ENCODE data around the gene RIPPLY3.
A peak's percentile ranks its signal among the peaks of the same experiment; 100 is the strongest.
"Not testable (repeated sequence)": the region's sequence is repeated elsewhere in the genome, so short reads cannot be mapped to it uniquely, and the experiment has no call there.

Gene RIPPLY3

GRCh38 chr21:37030864-37031263 lies 24.4 kb downstream of the RIPPLY3 start:
- DNase-seq (ENCODE audit: low read depth), result no peak
- no peak for TF ChIP-seq CTCF (IDR thresholded peaks at IDR 0.05; ENCODE audit: control insufficient read depth, extremely low read depth, insufficient read depth)
- H3K4me3 ChIP-seq (ENCODE audit: low read depth, low read length), result no peak overlapping the region

- DNase-seq (ENCODE audit: low read depth), result no peak
- TF ChIP-seq CTCF (IDR thresholded peaks at IDR 0.05; ENCODE audit: control insufficient read depth, extremely low read depth, insufficient read depth), result no peak
- H3K4me3 ChIP-seq (ENCODE audit: low read depth, low read length), result no peak overlapping the region
Measured at GRCh38 chr21:37032293-37032692, 25.8 kb downstream of the RIPPLY3 start.

GRCh38 chr21:37032877-37033471 lies 26.5 kb downstream of the RIPPLY3 start:
- H3K4me3 ChIP-seq (ENCODE audit: low read depth, low read length), result no peak overlapping the region
- DNase-seq (ENCODE audit: low read depth), result no peak
- no peak for TF ChIP-seq CTCF (IDR thresholded peaks at IDR 0.05; ENCODE audit: control insufficient read depth, extremely low read depth, insufficient read depth)

- not testable (repeated sequence) for H3K4me3 ChIP-seq (ENCODE audit: low read depth, low read length); DNase-seq (ENCODE audit: low read depth)
Measured at GRCh38 chr21:37034394-37034793, 27.9 kb downstream of the RIPPLY3 start.

GRCh38 chr21:37036177-37036576 lies 29.7 kb downstream of the RIPPLY3 start:
- peak; percentile 28 for DNase-seq (ENCODE audit: low read depth)
- no peak overlapping the region for H3K4me3 ChIP-seq (ENCODE audit: low read depth, low read length)
- no peak for TF ChIP-seq CTCF (IDR thresholded peaks at IDR 0.05; ENCODE audit: control insufficient read depth, extremely low read depth, insufficient read depth)

GRCh38 chr21:37039411-37040075 lies 33.0 kb downstream of the RIPPLY3 start:
- DNase-seq (ENCODE audit: low read depth), result no peak
- H3K4me3 ChIP-seq (ENCODE audit: low read depth, low read length), result no peak overlapping the region
- no peak for TF ChIP-seq CTCF (IDR thresholded peaks at IDR 0.05; ENCODE audit: control insufficient read depth, extremely low read depth, insufficient read depth)

- no peak overlapping the region for H3K4me3 ChIP-seq (ENCODE audit: low read depth, low read length)
- TF ChIP-seq CTCF (IDR thresholded peaks at IDR 0.05; ENCODE audit: control insufficient read depth, extremely low read depth, insufficient read depth), result no peak
- no peak for DNase-seq (ENCODE audit: low read depth)
Measured at GRCh38 chr21:37040212-37040611, 33.7 kb downstream of the RIPPLY3 start.

All from LNCaP clone FGC (cell line).